Caco-2 (cell line): ENCODE measurements around the gene PFDN4. TPM values are rescaled to one million over a fixed set of nuclear protein-coding genes. Genes with fewer than 3 reads are reported as not detected.

Experiments used
- BruUV-seq: library from RNA; stranded (reverse); fragments of 400-500 nt; replicated peaks from 2 replicates; lab custom pipeline; 2021; lab: Mats Ljungman, UMichigan
- CTCF ChIA-PET: fragments of 300-600 bp; sonication (Branson Sonifier 250); formaldehyde crosslinking; loops from one replicate; lab custom pipeline; 2022; ENCODE audit warnings: antibody characterized with exemption; lab: Charles Lee
- POLR2A ChIA-PET: fragments of 300-600 bp; sonication (Branson Sonifier 250); formaldehyde crosslinking; loops from one replicate; lab custom pipeline; 2022; ENCODE audit warnings: antibody characterized with exemption; lab: Charles Lee
- DNase-seq, 2 experiments: peaks; one replicate each; pipeline versions ENCODE4 v3.0.0 to v3.0.0-alpha.2; 2020 to 2022
- H3K27me3 ChIP-seq: replicated peaks from 2 replicates; pipeline ENCODE4 v1.6.0; 2011; ENCODE audit warnings: low read length; ENCODE audit not compliant: control insufficient read depth, insufficient read depth
- H3K36me3 ChIP-seq: 2 replicates; pipeline ENCODE4 v1.5.1; 2011; ENCODE audit warnings: low read length; ENCODE audit not compliant: control insufficient read depth, insufficient read depth
- H3K4me1 ChIP-seq: fragments of 250-450 bp; sonication (Bioruptor Pico); 2 replicates; pipeline ENCODE4 v1.5.1; 2020; ENCODE audit warnings: mild to moderate bottlenecking
- H3K4me3 ChIP-seq: 2 replicates; pipeline ENCODE4 v1.5.1; 2011; ENCODE audit warnings: low read depth, mild to moderate bottlenecking, control low read depth, low read length
- H3K9me3 ChIP-seq: fragments of 250-450 bp; sonication (Bioruptor Pico); 2 replicates; pipeline ENCODE4 v1.5.1; 2020; ENCODE audit warnings: mild to moderate bottlenecking, moderate library complexity
- H3K27ac Mint-ChIP-seq: one replicate; pipeline ENCODE4 v1.8.0; 2022; ENCODE audit warnings: mixed read lengths; ENCODE audit not compliant: unreplicated experiment
- H3K27me3 Mint-ChIP-seq: one replicate; pipeline ENCODE4 v1.8.0; 2022; ENCODE audit warnings: mixed read lengths; ENCODE audit not compliant: insufficient read depth, unreplicated experiment
- H3K36me3 Mint-ChIP-seq: one replicate; pipeline ENCODE4 v1.8.0; 2022; ENCODE audit warnings: mild to moderate bottlenecking, mixed read lengths; ENCODE audit not compliant: insufficient read depth, unreplicated experiment
- H3K4me1 Mint-ChIP-seq: one replicate; pipeline ENCODE4 v1.8.0; 2022; ENCODE audit warnings: low read depth, mixed read lengths; ENCODE audit not compliant: unreplicated experiment
- H3K4me3 Mint-ChIP-seq: one replicate; pipeline ENCODE4 v1.8.0; 2022; ENCODE audit warnings: mild to moderate bottlenecking, moderate library complexity, mixed read lengths; ENCODE audit not compliant: unreplicated experiment
- H3K9me3 Mint-ChIP-seq: one replicate; pipeline ENCODE4 v1.8.0; 2022; ENCODE audit warnings: mixed read lengths; ENCODE audit not compliant: unreplicated experiment
- intact Hi-C: fragments of 100-400 bp; cut with micrococcal nuclease; formaldehyde crosslinking; loops from one replicate; pipeline ENCODE4 v1.10.0; 2022; ENCODE audit not compliant: unreplicated experiment
- total RNA-seq: library from RNA; stranded (reverse); gene quantifications from 2 replicates; pipeline ENCODE4 v1.2.3, GENCODE V29; 2022
- TF ChIP-seq, protein P1 (sequence below), 2 experiments: fragments of 200-600 bp in 1 of 2; IDR thresholded peaks; 1 replicate in 1 of 2; 2 replicates in 1 of 2; pipeline versions ENCODE4 v1.5.1 to v1.8.0; 2011 to 2022; ENCODE audit warnings: antibody characterized with exemption in 1 of 2, control low read depth in 1 of 2, inconsistent platforms in 1 of 2, low read depth in 1 of 2, low read length in 1 of 2, mild to moderate bottlenecking in 1 of 2, moderate library complexity in 1 of 2; ENCODE audit not compliant: insufficient read depth in 1 of 2, severe bottlenecking in 1 of 2, unreplicated experiment in 1 of 2

The PFDN4 gene
- total RNA-seq, 1 experiment from 2014 or later, result 86.7 TPM

DNA sequence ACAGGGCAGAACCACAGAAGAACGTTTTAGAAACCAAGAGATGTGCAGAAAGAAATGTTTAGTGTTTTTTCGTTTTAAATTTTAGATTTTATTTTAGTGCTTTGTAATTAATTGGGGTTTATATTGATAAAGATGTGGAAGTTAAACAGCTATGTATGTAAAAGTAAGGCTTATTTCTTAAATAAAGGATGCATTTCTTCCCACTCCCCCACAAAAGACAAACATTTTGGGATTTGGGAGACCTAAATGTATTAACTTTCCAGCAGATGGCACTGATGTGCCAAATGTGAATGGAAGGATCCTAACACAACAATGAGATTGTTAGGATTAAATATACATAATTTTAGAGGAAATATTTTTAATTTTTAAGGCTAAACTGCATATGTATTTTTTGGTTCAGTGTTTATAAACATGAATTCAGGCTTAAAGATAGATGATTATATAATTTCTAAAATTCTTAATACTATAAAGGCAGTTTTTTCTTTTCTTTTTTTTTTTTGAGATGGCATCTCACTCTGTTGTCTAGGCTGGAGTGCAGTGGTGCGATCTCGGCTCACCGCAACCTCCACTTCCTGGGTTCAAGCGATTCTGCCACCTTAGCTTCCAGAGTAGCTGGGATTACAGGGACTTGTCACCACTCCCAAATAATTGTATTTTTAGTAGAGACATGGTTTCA, 12.0 kb downstream of the PFDN4 start:
- Mint-ChIP-seq H3K4me1 (no peaks in the 10 kb centered on the region), H3K4me3 (no peak overlapping the region), H3K9me3 (no peaks in the 10 kb centered on the region), H3K27me3 (no peaks in the 10 kb centered on the region), H3K36me3 (peaks cover 45% of the 10 kb centered on the region), H3K27ac (no peak overlapping the region)
- Histone ChIP-seq H3K9me3 (no peaks in the 10 kb centered on the region), H3K36me3 (peaks cover 4% of the 10 kb centered on the region; the same call in 1 of the 2 replicates), H3K27me3 (no peaks in the 10 kb centered on the region), H3K4me1 (no peaks in the 10 kb centered on the region), H3K4me3 (no peak overlapping the region)
- intact Hi-C loops, result loop anchor here (1.0 kb wide), 1 partner anchor 427 kb away; no protein-coding TSS in a partner anchor
- peak in 1 of 2 experiments; percentile 58 for DNase-seq
- no TSS peak for BruUV-seq
- TF ChIP-seq, protein P1, sequence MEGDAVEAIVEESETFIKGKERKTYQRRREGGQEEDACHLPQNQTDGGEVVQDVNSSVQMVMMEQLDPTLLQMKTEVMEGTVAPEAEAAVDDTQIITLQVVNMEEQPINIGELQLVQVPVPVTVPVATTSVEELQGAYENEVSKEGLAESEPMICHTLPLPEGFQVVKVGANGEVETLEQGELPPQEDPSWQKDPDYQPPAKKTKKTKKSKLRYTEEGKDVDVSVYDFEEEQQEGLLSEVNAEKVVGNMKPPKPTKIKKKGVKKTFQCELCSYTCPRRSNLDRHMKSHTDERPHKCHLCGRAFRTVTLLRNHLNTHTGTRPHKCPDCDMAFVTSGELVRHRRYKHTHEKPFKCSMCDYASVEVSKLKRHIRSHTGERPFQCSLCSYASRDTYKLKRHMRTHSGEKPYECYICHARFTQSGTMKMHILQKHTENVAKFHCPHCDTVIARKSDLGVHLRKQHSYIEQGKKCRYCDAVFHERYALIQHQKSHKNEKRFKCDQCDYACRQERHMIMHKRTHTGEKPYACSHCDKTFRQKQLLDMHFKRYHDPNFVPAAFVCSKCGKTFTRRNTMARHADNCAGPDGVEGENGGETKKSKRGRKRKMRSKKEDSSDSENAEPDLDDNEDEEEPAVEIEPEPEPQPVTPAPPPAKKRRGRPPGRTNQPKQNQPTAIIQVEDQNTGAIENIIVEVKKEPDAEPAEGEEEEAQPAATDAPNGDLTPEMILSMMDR (IDR thresholded peaks at IDR 0.05; ENCODE audit: insufficient read depth in 1 of 2, low read depth in 1 of 2, low read length in 1 of 2, severe bottlenecking in 1 of 2, unreplicated experiment in 1 of 2), result peak; percentile 70 to 78
- POLR2A ChIA-PET, result no interaction called here
- CTCF ChIA-PET, result interaction anchor here (0.8 kb wide), 1 partner anchor 12 kb away, joined by 4 read pairs; the partner anchor contains the start of gene PFDN4

GRCh38 chr20:54220722-54221121, 12.8 kb downstream of the PFDN4 start:
- no TSS peak for BruUV-seq
- POLR2A ChIA-PET, result no interaction called here
- H3K4me1 Mint-ChIP-seq, result no peaks in the 10 kb centered on the region
- intact Hi-C loops, result no loop called here
- Histone ChIP-seq H3K9me3 (no peaks in the 10 kb centered on the region), H3K36me3 (peaks cover 4% of the 10 kb centered on the region; the same call in 1 of the 2 replicates), H3K4me3 (no peak overlapping the region), H3K27me3 (no peaks in the 10 kb centered on the region), H3K4me1 (no peaks in the 10 kb centered on the region)
- H3K4me3 Mint-ChIP-seq, result no peak overlapping the region
- CTCF ChIA-PET, result interaction anchor here (0.5 kb wide), 1 partner anchor 255 kb away, joined by 4 read pairs; the partner anchor contains the start of gene DOK5
- no peak for DNase-seq
- no peaks in the 10 kb centered on the region for H3K27me3 Mint-ChIP-seq
- peaks cover 36% of the 10 kb centered on the region for H3K36me3 Mint-ChIP-seq
- H3K9me3 Mint-ChIP-seq, result no peaks in the 10 kb centered on the region
- H3K27ac Mint-ChIP-seq, result no peak overlapping the region
- TF ChIP-seq, protein P1 (IDR thresholded peaks at IDR 0.05; ENCODE audit: insufficient read depth in 1 of 2, low read depth in 1 of 2, low read length in 1 of 2, severe bottlenecking in 1 of 2, unreplicated experiment in 1 of 2), result no peak

- no peak overlapping the region for H3K4me3 ChIP-seq
- Mint-ChIP-seq H3K27me3 (no peaks in the 10 kb centered on the region), H3K36me3 (peaks cover 30% of the 10 kb centered on the region), H3K9me3 (no peaks in the 10 kb centered on the region), H3K4me1 (no peaks in the 10 kb centered on the region), H3K4me3 (no peak overlapping the region), H3K27ac (no peak overlapping the region)
- H3K9me3 ChIP-seq, result no peaks in the 10 kb centered on the region
- no peaks in the 10 kb centered on the region for H3K4me1 ChIP-seq
- TF ChIP-seq, protein P1 (IDR thresholded peaks at IDR 0.05; ENCODE audit: insufficient read depth in 1 of 2, low read depth in 1 of 2, low read length in 1 of 2, severe bottlenecking in 1 of 2, unreplicated experiment in 1 of 2), result no peak
- 0 out of 2 replicates have a peak, but pooled peaks cover 3% of the 10 kb centered on the region for H3K36me3 ChIP-seq
- DNase-seq, result no peak
- no peaks in the 10 kb centered on the region for H3K27me3 ChIP-seq
- no TSS peak for BruUV-seq
- intact Hi-C loops, result no loop called here
- ChIA-PET CTCF (interaction anchor here (0.5 to 3.0 kb wide), 2 partner anchors 13 to 254 kb away, joined by 4 to 9 read pairs; partner anchors contain the start of genes DOK5 and PFDN4), POLR2A (no interaction called here)
Measured at GRCh38 chr20:54221353-54221752, 13.5 kb downstream of the PFDN4 start.
